HepG2 (cell line): Measurements from ENCODE around the gene STKLD1.

Experiments used
- ARNT ChIP-seq: fragments of 450-650 bp; IDR thresholded peaks from 2 replicates; pipeline ENCODE4 v1.6.1; 2017
- CBFB ChIP-seq: sonication (generic); formaldehyde crosslinking; IDR thresholded peaks from 2 replicates; pipeline ENCODE4 v1.4.0; 2020; ENCODE audit warnings: missing genetic modification reagents
- CENPT ChIP-seq: sonication (generic); formaldehyde crosslinking; IDR thresholded peaks from 2 replicates; pipeline ENCODE4 v1.8.0; 2022; ENCODE audit warnings: low read depth, mild to moderate bottlenecking, moderate library complexity, missing genetic modification reagents
- CERS6 ChIP-seq: sonication (generic); formaldehyde crosslinking; IDR thresholded peaks from 2 replicates; pipeline ENCODE4 v1.5.0; 2020; ENCODE audit warnings: missing genetic modification reagents
- DPF2 ChIP-seq: sonication (generic); formaldehyde crosslinking; IDR thresholded peaks from 2 replicates; pipeline ENCODE4 v1.4.0; 2020; ENCODE audit warnings: mild to moderate bottlenecking, low read depth, missing genetic modification reagents, borderline replicate concordance
- HCFC1 ChIP-seq: fragments of 150-350 bp; IDR thresholded peaks from 2 replicates; pipeline ENCODE4 v1.6.1; 2014; ENCODE audit warnings: low read depth, low read length
- HDAC1 ChIP-seq: sonication (generic); formaldehyde crosslinking; IDR thresholded peaks from 2 replicates; pipeline ENCODE4 v1.5.1; 2020; ENCODE audit warnings: mild to moderate bottlenecking, missing genetic modification reagents
- KAT8 ChIP-seq: IDR thresholded peaks from 2 replicates; pipeline ENCODE4 v1.6.1; 2016; ENCODE audit warnings: missing genetic modification reagents, missing compliant biosample characterization
- NFATC3 ChIP-seq: sonication (generic); formaldehyde crosslinking; IDR thresholded peaks from 2 replicates; pipeline ENCODE4 v1.5.1; 2020; ENCODE audit warnings: mild to moderate bottlenecking, missing genetic modification reagents
- ZNF292 ChIP-seq: sonication (generic); formaldehyde crosslinking; IDR thresholded peaks from 2 replicates; pipeline ENCODE4 v1.8.1; 2022; ENCODE audit warnings: mild to moderate bottlenecking, low read depth, missing genetic modification reagents, borderline replicate concordance
- ZNF549 ChIP-seq: sonication (generic); formaldehyde crosslinking; IDR thresholded peaks from 2 replicates; pipeline ENCODE4 v1.5.0; 2020; ENCODE audit warnings: missing genetic modification reagents
- TF ChIP-seq, protein P1 (sequence below): sonication (generic); formaldehyde crosslinking; IDR thresholded peaks from 2 replicates; pipeline ENCODE4 v1.4.0; 2020; ENCODE audit warnings: missing genetic modification reagents, mild to moderate bottlenecking, borderline replicate concordance
- TF ChIP-seq, protein P2 (sequence below): sonication (generic); formaldehyde crosslinking; IDR thresholded peaks from 2 replicates; pipeline ENCODE4 v1.5.0; 2020; ENCODE audit warnings: mild to moderate bottlenecking, missing genetic modification reagents, moderate library complexity

GRCh38 chr9:133427658-133428348 is 51.6 kb downstream of the STKLD1 start:
- TF ChIP-seq ZNF549 (CRISPR knock-in tag) (no peak), CERS6 (CRISPR knock-in tag) (no peak), DPF2 (CRISPR knock-in tag) (no peak), CENPT (CRISPR knock-in tag) (no peak), ZNF292 (CRISPR knock-in tag) (no peak), HCFC1 (no peak), KAT8 (CRISPR knock-in tag) (0 out of 2 replicates have a peak, but pooled peaks have one; percentile 21), ARNT (no peak), CBFB (CRISPR knock-in tag) (no peak), NFATC3 (no peak), HDAC1 (CRISPR knock-in tag) (no peak)
- TF ChIP-seq, protein P1, sequence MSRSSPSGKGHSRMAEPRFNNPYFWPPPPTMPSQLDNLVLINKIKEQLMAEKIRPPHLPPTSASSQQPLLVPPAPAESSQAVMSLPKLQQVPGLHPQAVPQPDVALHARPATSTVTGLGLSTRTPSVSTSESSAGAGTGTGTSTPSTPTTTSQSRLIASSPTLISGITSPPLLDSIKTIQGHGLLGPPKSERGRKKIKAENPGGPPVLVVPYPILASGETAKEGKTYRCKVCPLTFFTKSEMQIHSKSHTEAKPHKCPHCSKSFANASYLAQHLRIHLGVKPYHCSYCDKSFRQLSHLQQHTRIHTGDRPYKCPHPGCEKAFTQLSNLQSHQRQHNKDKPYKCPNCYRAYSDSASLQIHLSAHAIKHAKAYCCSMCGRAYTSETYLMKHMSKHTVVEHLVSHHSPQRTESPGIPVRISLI (CRISPR knock-in tag): no peak
- TF ChIP-seq, protein P2, sequence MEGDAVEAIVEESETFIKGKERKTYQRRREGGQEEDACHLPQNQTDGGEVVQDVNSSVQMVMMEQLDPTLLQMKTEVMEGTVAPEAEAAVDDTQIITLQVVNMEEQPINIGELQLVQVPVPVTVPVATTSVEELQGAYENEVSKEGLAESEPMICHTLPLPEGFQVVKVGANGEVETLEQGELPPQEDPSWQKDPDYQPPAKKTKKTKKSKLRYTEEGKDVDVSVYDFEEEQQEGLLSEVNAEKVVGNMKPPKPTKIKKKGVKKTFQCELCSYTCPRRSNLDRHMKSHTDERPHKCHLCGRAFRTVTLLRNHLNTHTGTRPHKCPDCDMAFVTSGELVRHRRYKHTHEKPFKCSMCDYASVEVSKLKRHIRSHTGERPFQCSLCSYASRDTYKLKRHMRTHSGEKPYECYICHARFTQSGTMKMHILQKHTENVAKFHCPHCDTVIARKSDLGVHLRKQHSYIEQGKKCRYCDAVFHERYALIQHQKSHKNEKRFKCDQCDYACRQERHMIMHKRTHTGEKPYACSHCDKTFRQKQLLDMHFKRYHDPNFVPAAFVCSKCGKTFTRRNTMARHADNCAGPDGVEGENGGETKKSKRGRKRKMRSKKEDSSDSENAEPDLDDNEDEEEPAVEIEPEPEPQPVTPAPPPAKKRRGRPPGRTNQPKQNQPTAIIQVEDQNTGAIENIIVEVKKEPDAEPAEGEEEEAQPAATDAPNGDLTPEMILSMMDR (CRISPR knock-in tag): no peak
